ENCODE results near the gene DIAPH1.
A peak's percentile ranks its signal among the peaks of the same experiment; 100 is the strongest.

DIAPH1 gene

GRCh38 chr5:141618804-141619554, at the start of gene DIAPH1:
Gene DIAPH1 (minus strand): TSS chr5:141619000. CDS start chr5:141618914, 86 bp downstream.
- peak; percentile 93 for ATAC-seq

GRCh38 chr5:141665995-141666940, 47.5 kb upstream of the DIAPH1 start:
- no peak for ATAC-seq

- peak; percentile 85 to 87 for ATAC-seq
Measured at GRCh38 chr5:141664733-141665461, 46.1 kb upstream of the DIAPH1 start.

DNA sequence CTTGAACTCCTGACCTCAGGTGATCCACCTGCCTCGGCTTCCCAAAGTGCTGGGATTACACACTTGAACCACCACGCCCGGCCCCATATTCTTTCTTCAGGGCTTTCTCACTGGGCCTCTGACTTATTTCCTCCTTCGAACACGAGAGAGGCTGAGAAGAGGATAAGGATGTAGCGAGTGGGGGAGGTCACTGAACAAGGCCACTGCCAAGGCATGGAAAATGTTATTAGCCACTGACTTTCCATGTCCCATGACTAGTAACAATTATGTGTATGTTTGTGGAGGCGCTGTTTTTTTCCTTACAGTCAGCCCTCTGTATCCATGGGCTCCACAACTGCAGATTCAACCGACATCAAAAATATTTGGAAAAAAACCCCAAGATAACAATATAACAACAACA, 44.7 kb upstream of the DIAPH1 start:
- ATAC-seq, result no peak

- ATAC-seq, result no peak
Measured at GRCh38 chr5:141662028-141662427, 43.2 kb upstream of the DIAPH1 start.

DNA sequence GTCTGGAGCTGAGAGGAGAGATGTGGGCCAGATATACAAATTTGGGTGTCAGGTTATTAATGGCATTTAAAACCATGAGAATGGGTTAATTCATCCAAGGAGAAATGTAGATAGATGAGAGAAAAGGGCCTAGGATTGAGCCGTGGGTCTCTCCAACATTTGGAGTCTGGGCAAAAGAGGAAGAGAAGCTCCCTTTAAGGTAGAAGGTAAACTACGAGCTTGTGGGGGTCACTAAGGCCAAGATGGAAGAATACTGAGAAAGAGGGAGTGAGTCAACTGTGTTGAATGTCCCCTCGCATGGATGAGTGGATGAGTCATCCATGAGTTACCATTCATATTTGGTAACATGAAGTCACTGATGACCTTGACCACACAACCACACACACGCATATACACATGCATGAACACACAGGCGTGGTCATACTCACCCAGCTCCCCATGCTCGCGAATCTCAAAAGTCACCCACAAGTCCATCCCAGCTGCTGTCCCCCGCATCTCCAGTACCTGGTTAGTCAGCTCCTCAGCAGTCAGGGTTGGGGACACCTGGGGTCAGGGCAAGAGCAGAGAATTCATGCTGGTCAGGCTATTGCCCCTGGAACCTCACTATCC, 39.2 kb upstream of the DIAPH1 start:
- peak; percentile 67 to 81 for ATAC-seq

- no peak for ATAC-seq
Measured at GRCh38 chr5:141657404-141657803, 38.6 kb upstream of the DIAPH1 start.

DNA sequence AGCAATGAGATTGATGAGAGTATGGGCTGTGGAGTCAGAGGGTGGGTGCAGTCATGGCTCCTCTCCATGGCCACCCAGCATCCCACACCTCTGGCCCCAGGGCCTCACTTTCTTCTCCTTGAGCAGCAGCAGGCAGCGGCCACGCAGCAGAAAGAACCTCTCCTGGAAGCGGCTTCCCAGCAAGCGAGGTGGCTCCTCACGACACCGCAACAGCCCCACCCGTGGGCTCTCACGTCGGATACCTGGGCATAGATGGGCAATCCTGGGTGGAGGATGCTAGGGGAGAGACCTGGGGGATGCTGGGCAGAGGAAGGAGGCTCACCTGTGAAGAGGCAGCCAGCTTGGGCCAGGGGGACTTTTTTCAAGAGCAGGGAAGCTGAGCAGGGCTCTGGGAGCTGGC, 37.6 kb upstream of the DIAPH1 start:
- no peak for ATAC-seq

- no peak for ATAC-seq
Measured at GRCh38 chr5:141655020-141655419, 36.2 kb upstream of the DIAPH1 start.

GRCh38 chr5:141654298-141654697, 35.5 kb upstream of the DIAPH1 start:
- no peak for ATAC-seq

GRCh38 chr5:141651728-141652105, 32.9 kb upstream of the DIAPH1 start:
- ATAC-seq, result no peak

DNA sequence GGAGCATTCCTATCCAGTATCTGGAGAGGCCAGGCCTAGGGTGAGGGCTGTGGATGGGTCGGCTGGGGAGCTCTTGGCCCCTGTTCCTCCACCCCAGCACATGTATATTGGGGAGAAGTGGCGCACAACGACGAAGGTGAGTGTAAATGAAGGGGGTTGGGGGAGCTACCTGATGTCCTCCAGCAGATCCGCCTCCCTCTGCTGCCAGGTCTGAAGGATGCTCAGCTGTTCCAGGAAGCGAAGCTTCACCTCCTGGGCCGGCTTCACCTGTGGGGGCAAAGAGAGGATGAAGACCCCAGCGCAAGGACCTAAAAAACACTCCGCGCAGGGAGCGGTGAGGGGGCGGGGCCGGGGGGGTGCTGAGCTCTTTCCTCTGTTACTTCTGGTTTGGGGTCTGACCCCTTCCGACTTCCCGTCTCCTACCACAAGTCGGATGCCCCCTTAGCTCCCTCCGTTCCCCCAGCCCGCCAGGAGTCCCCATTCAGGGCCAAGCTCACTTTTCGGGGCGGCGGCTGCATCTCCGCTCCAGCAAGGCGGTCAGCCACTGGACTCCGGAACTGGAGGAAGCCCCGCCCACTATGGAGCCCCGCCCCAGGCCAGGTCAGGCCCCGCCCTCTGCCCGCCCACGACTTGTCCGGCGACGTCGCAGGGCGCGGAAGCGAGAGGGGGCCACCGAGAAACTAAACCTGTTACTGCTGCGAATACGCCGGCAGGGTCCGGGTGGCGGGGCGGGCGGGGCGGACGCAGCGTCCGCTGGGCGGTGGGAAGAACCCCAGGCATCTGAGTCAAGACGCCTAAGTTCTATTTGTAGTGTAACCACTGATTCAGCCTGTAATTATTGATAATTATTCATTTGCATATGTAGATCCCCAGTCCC, 32.3 kb upstream of the DIAPH1 start, which contains the start of gene FCHSD1:
Gene FCHSD1, minus strand, starts transcription at position 568 of the 877 bp plus-strand sequence. Its CDS starts 50 bp downstream, at position 518.
- ATAC-seq, result peak; percentile 87 to 89

- ATAC-seq, result no peak
Measured at GRCh38 chr5:141649972-141650371, 31.2 kb upstream of the DIAPH1 start.

- no peak for ATAC-seq
Measured at GRCh38 chr5:141649056-141649688, 30.4 kb upstream of the DIAPH1 start.

DNA sequence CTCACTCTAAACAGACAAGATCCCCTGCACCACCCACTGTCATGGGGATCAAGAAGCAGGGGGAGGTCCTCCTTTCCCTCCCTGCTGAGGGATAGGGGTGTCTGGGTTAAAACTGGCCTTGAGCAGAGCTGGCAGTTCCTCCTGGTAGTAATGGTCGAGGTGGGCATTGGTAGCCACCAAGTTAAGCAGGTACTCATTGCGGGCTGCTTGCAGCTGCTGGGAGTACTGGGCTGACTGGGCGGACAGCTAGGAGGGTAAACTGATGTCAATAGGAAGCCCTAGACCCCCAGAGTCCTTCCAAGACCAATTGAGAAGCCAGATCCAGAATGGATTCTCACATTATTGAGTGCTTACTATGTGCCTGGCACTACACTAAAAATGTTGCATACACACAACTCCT, 29.1 kb upstream of the DIAPH1 start:
- no peak for ATAC-seq

GRCh38 chr5:141647242-141647641, 28.4 kb upstream of the DIAPH1 start:
- no peak for ATAC-seq

GRCh38 chr5:141646026-141646425, 27.2 kb upstream of the DIAPH1 start:
- ATAC-seq, result no peak

DNA sequence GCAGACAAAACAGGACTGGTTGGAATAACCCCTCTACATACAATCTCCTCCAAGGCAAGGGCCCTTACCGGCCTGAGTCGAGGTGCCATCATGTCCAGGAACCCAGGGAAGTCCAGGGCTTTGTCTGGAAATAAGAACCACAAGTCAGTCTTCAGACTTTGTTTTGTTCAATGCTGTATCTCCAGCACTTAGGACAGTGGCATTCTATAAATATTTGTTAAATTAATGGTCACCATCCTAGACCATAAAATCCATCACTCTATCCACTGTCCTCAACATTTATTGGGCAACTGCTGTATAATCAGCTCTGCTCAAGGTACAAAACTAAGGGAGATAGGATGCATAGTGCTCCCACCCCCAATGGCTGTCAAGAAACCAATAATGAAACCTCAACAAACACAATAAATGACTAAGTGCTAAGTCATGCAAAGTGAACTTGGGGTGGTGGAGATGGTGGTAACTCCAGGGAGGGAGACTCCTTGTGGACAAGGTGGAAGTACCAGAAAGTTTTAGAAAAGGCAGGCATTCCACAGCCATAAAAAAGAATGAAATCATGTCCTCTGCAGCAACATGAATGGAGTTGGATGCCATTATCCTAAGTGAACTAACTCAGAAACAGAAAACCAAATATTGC, 23.0 kb upstream of the DIAPH1 start:
- peak; percentile 61 to 75 for ATAC-seq

GRCh38 chr5:141640698-141641097, 21.9 kb upstream of the DIAPH1 start:
- no peak for ATAC-seq

DNA sequence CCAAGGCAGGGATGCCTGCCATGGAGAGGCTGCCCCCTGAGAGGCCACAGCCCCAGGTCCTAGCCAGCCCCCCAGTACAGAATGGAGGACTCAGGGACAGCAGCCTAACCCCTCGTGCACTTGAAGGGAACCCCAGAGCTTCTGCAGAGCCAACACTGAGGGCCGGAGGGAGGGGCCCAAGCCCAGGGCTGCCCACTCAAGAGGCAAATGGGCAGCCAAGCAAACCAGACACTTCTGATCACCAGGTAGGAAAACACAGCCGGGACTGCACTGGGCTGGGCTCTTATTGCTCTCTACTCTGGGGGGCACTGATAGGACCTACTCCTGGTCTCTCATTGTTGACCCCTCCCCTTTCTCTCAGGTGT, 21.2 kb upstream of the DIAPH1 start:
- ATAC-seq, result no peak
